Gastroesophageal sphincter (tissue), 4 donors: ENCODE data around the gene MIF4GD. TPM values are rescaled to one million over a fixed set of nuclear protein-coding genes. Genes with fewer than 3 reads are reported as not detected.

Experiments
- ATAC-seq: fragments of 150-250 bp; one replicate; pipeline ENCODE4 v1.9.1; 2016; ENCODE audit warnings: mild to moderate bottlenecking, moderate library complexity
- H3K27ac ChIP-seq, 4 donors: fragments of 200-600 bp; sonication (generic) in 3 of 4; 1 replicate in 3 of 4; 2 replicates in 1 of 4; pipeline ENCODE4 v1.5.1; 2016 to 2019
- H3K27me3 ChIP-seq: fragments of 200-600 bp; sonication (generic); one replicate; pipeline ENCODE4 v1.5.1; 2019
- H3K36me3 ChIP-seq, 2 donors: fragments of 200-600 bp; sonication (generic); one replicate each; pipeline ENCODE4 v1.5.1; 2019; ENCODE audit warnings: control low read depth in 1 of 2
- H3K4me1 ChIP-seq, 3 donors: fragments of 200-600 bp; sonication (generic); 1 replicate in 2 of 3; 2 replicates in 1 of 3; pipeline ENCODE4 v1.5.1; 2016 to 2019; ENCODE audit warnings: control low read depth in 2 of 3
- H3K4me3 ChIP-seq, 2 donors: fragments of 200-600 bp; sonication (generic); one replicate each; pipeline ENCODE4 v1.5.1; 2019; ENCODE audit warnings: mild to moderate bottlenecking in 1 of 2, moderate library complexity in 1 of 2
- H3K9me3 ChIP-seq, 3 donors: fragments of 200-600 bp; sonication (generic); one replicate each; pipeline ENCODE4 v1.5.1; 2017 to 2019; ENCODE audit warnings: control low read depth in 2 of 3
- CTCF ChIP-seq, 4 experiments: fragments of 200-600 bp in 2 of 4; fragments of 450-650 bp in 2 of 4; sonication (generic) in 1 of 4; IDR thresholded peaks; one replicate each; pipeline ENCODE4 v1.5.1; 2017 to 2019; ENCODE audit warnings: antibody characterized with exemption in 4 of 4, mild to moderate bottlenecking in 2 of 4, moderate library complexity in 2 of 4
- EP300 ChIP-seq: sonication (generic); formaldehyde crosslinking; IDR thresholded peaks from one replicate; pipeline ENCODE4 v1.6.1; 2017; ENCODE audit warnings: antibody characterized with exemption, mild to moderate bottlenecking
- POLR2A ChIP-seq, 2 donors: fragments of 450-650 bp; IDR thresholded peaks; one replicate each; pipeline ENCODE4 v1.6.1; 2017; ENCODE audit warnings: antibody characterized with exemption in 2 of 2, mild to moderate bottlenecking in 2 of 2, moderate library complexity in 1 of 2
- POLR2AphosphoS5 ChIP-seq: sonication (generic); formaldehyde crosslinking; IDR thresholded peaks from one replicate; pipeline ENCODE4 v1.6.1; 2017; ENCODE audit warnings: antibody characterized with exemption
- WGBS, 2 donors: methylation state at CpG; one replicate each; pipeline ENCODE4 v1.1.5; 2018; ENCODE audit warnings: low coverage in 1 of 2; 5-methylcytosine and 5-hydroxymethylcytosine counted together
- total RNA-seq, 4 donors: library from RNA; depleted of rRNA; stranded (reverse); fragments of >200 nt; gene quantifications; one replicate each; pipeline ENCODE4 v1.1.0, GENCODE V29; 2016

The MIF4GD gene
- total RNA-seq, result 10 to 100 TPM; 28.5 to 50.7 (median 44.4) TPM

DNA sequence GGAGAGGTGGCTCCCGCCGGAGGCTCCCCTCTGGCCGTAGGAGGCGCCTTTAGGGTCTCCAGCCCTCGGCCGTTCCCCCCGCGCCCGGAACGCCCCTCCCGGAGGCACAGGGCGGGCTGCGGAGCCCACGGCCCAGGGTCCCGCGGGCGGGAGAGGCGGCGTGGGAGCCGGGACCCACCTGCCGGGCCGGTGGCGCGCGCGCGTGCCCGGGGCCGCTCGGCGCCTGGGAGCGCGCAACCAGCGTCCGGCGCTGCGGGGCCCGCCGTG is at the start of gene MIF4GD:
Gene MIF4GD, minus strand, starts transcription at position 266 of the 267 bp plus-strand sequence. CDS start 1,036 bp downstream, outside the sequence.
- peak; percentile 20 to 86 for TF ChIP-seq POLR2A (IDR thresholded peaks at IDR 0.05)
- no peak for TF ChIP-seq POLR2AphosphoS5
- no peak for TF ChIP-seq EP300
- TF ChIP-seq CTCF (IDR thresholded peaks at IDR 0.05), result no peak
- Histone ChIP-seq H3K4me3 (peak within 1 kb of the TSS; percentile 77 to 91), H3K9me3 (no peaks in the 10 kb centered on the region), H3K4me1 (peaks cover 0 to 50% (median 21%) of the 10 kb centered on the region in 3 donors), H3K27me3 (no peaks in the 10 kb centered on the region), H3K36me3 (peaks cover 0 to 20% of the 10 kb centered on the region in 2 donors), H3K27ac (peak within 1 kb of the TSS; percentile 94 to 99 (median 96))
- no CpG with 5 or more reads among the region's 39 CpGs for WGBS, 2 donors
- ATAC-seq, result no peak

GRCh38 chr17:75319904-75320691 is 49.1 kb upstream of the MIF4GD start:
- Histone ChIP-seq H3K4me1 (peaks cover 0 to 20% (median 0%) of the 10 kb centered on the region in 3 donors), H3K27me3 (no peaks in the 10 kb centered on the region), H3K36me3 (peaks cover 0 to 67% of the 10 kb centered on the region in 2 donors), H3K9me3 (no peaks in the 10 kb centered on the region), H3K4me3 (no peak overlapping the region), H3K27ac (no peak overlapping the region)
- ATAC-seq, result no peak
- TF ChIP-seq POLR2AphosphoS5 (no peak), POLR2A (IDR thresholded peaks at IDR 0.05) (no peak), EP300 (no peak), CTCF (IDR thresholded peaks at IDR 0.05) (no peak)
- 68 to 73% methylated on average over 15 to 19 of the region's 20 CpGs for WGBS, 2 donors

GRCh38 chr17:75318615-75319222 is 47.7 kb upstream of the MIF4GD start:
- Histone ChIP-seq H3K27ac (no peak overlapping the region), H3K4me3 (no peak overlapping the region), H3K27me3 (no peaks in the 10 kb centered on the region), H3K4me1 (peaks cover 0 to 13% (median 0%) of the 10 kb centered on the region in 3 donors), H3K36me3 (peaks cover 0 to 64% of the 10 kb centered on the region in 2 donors), H3K9me3 (no peaks in the 10 kb centered on the region)
- WGBS, 2 donors, result 81% methylated on average over 3 of the region's 10 CpGs; no CpG with 5 or more reads in 1 of the 2 donors
- ATAC-seq, result no peak
- TF ChIP-seq CTCF (IDR thresholded peaks at IDR 0.05) (no peak), POLR2AphosphoS5 (no peak), POLR2A (IDR thresholded peaks at IDR 0.05) (no peak), EP300 (no peak)

DNA sequence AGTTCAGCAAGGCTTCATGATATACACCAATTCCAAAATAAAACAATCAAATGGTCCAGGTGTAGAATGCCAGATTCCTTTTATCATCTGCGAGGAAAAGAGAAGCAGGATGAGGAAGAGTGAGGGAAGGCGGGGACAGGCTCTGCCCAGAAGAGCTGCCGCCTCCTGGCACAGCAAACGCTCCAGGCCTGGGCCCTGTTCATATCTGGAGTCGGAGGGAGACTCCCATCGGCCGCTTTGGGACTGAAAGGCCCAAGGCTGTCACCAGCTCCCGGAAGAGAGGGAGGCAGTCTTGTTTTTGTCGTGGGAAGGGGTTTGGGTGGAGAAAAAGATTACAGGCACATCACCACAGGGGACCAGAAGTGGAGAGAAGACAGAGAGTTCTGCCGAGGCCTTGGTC is 47.2 kb upstream of the MIF4GD start:
- WGBS, 2 donors, result 55 to 70% methylated on average over 8 to 10 of the region's 10 CpGs

More for the DNA sequence above, 47.2 kb upstream of the MIF4GD start:
- Histone ChIP-seq H3K4me3 (no peak overlapping the region), H3K4me1 (peaks cover 0 to 8% (median 0%) of the 10 kb centered on the region in 3 donors), H3K27me3 (no peaks in the 10 kb centered on the region), H3K9me3 (no peaks in the 10 kb centered on the region), H3K27ac (no peak overlapping the region), H3K36me3 (peaks cover 0 to 63% of the 10 kb centered on the region in 2 donors)
- no peak for ATAC-seq
- TF ChIP-seq POLR2A (IDR thresholded peaks at IDR 0.05) (no peak), CTCF (IDR thresholded peaks at IDR 0.05) (no peak), POLR2AphosphoS5 (no peak), EP300 (no peak)
